GM20431 (cell line): ENCODE measurements around the gene SNCB.

Experiments used
- in situ Hi-C: fragments of 300-500 bp; cut with MseI, MboI; formaldehyde crosslinking; loops from one replicate; pipeline ENCODE4 v1.15.0; 2020; ENCODE audit warnings: low sequenced_read_pairs; ENCODE audit not compliant: unreplicated experiment

The SNCB gene

GRCh38 chr5:176647030-176647842 is 16.9 kb upstream of the SNCB start, which contains the start of gene TSPAN17:
Gene TSPAN17, plus strand, starts transcription at chr5:176647484. Its CDS starts 132 bp downstream, at chr5:176647616.
- in situ Hi-C loops, result no loop called here

- in situ Hi-C loops, result no loop called here
Measured at GRCh38 chr5:176646707-176647029, 16.3 kb upstream of the SNCB start.

- in situ Hi-C loops, result no loop called here
Measured at GRCh38 chr5:176646049-176646706, 15.8 kb upstream of the SNCB start.

- in situ Hi-C loops, result no loop called here
Measured at GRCh38 chr5:176644878-176645670, 14.7 kb upstream of the SNCB start.

GRCh38 chr5:176644294-176644693 is 14.0 kb upstream of the SNCB start:
- in situ Hi-C loops, result no loop called here

- in situ Hi-C loops, result no loop called here
Measured at GRCh38 chr5:176643491-176644219, 13.3 kb upstream of the SNCB start.

- in situ Hi-C loops, result no loop called here
Measured at GRCh38 chr5:176642675-176643490, 12.5 kb upstream of the SNCB start.

- in situ Hi-C loops, result no loop called here
Measured at GRCh38 chr5:176640616-176641015, 10.3 kb upstream of the SNCB start.

GRCh38 chr5:176639981-176640380 is 9.6 kb upstream of the SNCB start:
- in situ Hi-C loops, result no loop called here

GRCh38 chr5:176639208-176639607 is 8.9 kb upstream of the SNCB start:
- in situ Hi-C loops, result no loop called here

- in situ Hi-C loops, result no loop called here
Measured at GRCh38 chr5:176638437-176638836, 8.1 kb upstream of the SNCB start.

GRCh38 chr5:176637556-176637955 is 7.2 kb upstream of the SNCB start:
- in situ Hi-C loops, result no loop called here

GRCh38 chr5:176636426-176636825 is 6.1 kb upstream of the SNCB start:
- in situ Hi-C loops, result no loop called here

GRCh38 chr5:176633598-176633997 is 3.3 kb upstream of the SNCB start:
- in situ Hi-C loops, result no loop called here

- in situ Hi-C loops, result no loop called here
Measured at GRCh38 chr5:176632745-176633144, 2.4 kb upstream of the SNCB start.

GRCh38 chr5:176631383-176632200 is 1.3 kb upstream of the SNCB start:
- in situ Hi-C loops, result no loop called here

- in situ Hi-C loops, result no loop called here
Measured at GRCh38 chr5:176630681-176631222, 418 bp upstream of the SNCB start.

GRCh38 chr5:176629317-176629852 is 949 bp downstream of the SNCB start:
- in situ Hi-C loops, result no loop called here
